22Rv1 (cell line): ENCODE measurements around the gene ERCC1.

Source experiments
- CTCF ChIP-seq: fragments of 450-650 bp; IDR thresholded peaks from 2 replicates; pipeline ENCODE4 v1.5.1; 2017; ENCODE audit warnings: mild to moderate bottlenecking
- ZFX ChIP-seq: fragments of 450-650 bp; IDR thresholded peaks from 2 replicates; pipeline ENCODE4 v1.6.1; 2017; ENCODE audit warnings: antibody characterized with exemption, borderline replicate concordance

- TF ChIP-seq CTCF (no peak), ZFX (no peak)
These were observed 26.3 kb upstream of the ERCC1 start for GRCh38 chr19:45450012-45450333.
